Fibroblast of villous mesenchyme (primary cell): ENCODE measurements around the gene ABCB7. TPM values are rescaled to one million over a fixed set of nuclear protein-coding genes. Genes with fewer than 3 reads are reported as not detected.

Experiments
- DNase-seq: peaks from one replicate; pipeline ENCODE4 v3.0.0-alpha.2; 2010; ENCODE audit warnings: low read depth
- H3K4me3 ChIP-seq: 2 replicates; pipeline ENCODE4 v1.5.1; 2011; ENCODE audit warnings: low read depth, mild to moderate bottlenecking, low read length
- CTCF ChIP-seq: IDR thresholded peaks from 2 replicates; pipeline ENCODE4 v1.5.1; 2012; ENCODE audit warnings: low read depth, mild to moderate bottlenecking, low read length; ENCODE audit not compliant: insufficient read depth
- total RNA-seq: library from RNA; depleted of rRNA; stranded (reverse); fragments of >200 nt; gene quantifications from 2 replicates; pipeline ENCODE4 v1.2.3, GENCODE V29; 2012

ABCB7 gene
- total RNA-seq, 1 donor, result 18.6 TPM

GRCh38 chrX:75115707-75116413 lies 40.2 kb downstream of the ABCB7 start:
- no peak overlapping the region for H3K4me3 ChIP-seq
- no peak for TF ChIP-seq CTCF
- DNase-seq, result no peak

- no peak for DNase-seq
- H3K4me3 ChIP-seq, result no peak overlapping the region
- TF ChIP-seq CTCF, result no peak
Measured at GRCh38 chrX:75114638-75115037, 41.4 kb downstream of the ABCB7 start.

DNA sequence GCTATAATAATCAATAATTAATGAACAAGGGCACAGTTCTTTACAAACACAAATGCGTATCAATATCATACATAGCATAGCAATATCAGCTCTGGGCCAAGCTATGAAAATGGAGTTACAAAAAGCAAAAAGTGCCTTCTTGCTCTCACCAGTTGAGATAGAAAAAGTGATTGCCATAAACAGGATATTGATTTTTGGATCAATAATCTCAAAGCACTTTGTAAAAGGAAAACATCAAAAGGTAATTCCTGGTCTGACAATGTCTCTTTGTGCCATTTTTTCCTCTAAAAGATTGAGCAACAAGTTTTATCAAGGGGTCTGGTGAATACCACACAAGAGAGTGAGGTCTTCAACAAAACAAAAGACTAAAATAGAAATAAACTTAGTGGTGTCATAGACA lies 42.4 kb downstream of the ABCB7 start:
- TF ChIP-seq CTCF, result no peak
- DNase-seq, result no peak

GRCh38 chrX:75107863-75108509 lies 48.1 kb downstream of the ABCB7 start:
- no peak for TF ChIP-seq CTCF
- no peak for DNase-seq
- no peak overlapping the region for H3K4me3 ChIP-seq

More for the DNA sequence above, 42.4 kb downstream of the ABCB7 start:
- H3K4me3 ChIP-seq, result no peak overlapping the region

DNA sequence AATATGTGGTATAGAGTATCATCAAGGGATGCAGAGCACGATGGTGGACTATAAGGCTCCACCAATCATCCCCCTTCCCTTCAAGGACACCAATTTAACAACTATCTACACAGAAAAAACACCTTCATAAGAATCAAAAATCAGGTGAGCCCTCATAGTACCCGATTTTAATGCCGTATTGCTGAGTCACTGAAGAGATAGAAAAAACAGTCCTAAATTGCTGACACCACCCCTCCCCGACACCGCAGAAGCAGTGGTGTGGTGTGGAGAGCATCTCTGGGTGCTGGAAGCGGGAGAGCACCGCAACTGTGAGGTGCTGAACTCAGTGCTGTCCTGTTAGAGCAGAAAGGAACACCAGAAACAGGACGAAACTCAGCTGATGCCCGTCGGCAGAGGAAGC lies 49.3 kb downstream of the ABCB7 start:
- no peak for TF ChIP-seq CTCF
- DNase-seq, result no peak

GRCh38 chrX:75096331-75096730 lies 59.8 kb downstream of the ABCB7 start:
- DNase-seq, result no peak
- no peak overlapping the region for H3K4me3 ChIP-seq

More for the DNA sequence above, 49.3 kb downstream of the ABCB7 start:
- no peak overlapping the region for H3K4me3 ChIP-seq

More at GRCh38 chrX:75096331-75096730, 59.8 kb downstream of the ABCB7 start:
- TF ChIP-seq CTCF, result no peak
